ENCODE measurements around the gene MRPL28.

Gene MRPL28

DNA sequence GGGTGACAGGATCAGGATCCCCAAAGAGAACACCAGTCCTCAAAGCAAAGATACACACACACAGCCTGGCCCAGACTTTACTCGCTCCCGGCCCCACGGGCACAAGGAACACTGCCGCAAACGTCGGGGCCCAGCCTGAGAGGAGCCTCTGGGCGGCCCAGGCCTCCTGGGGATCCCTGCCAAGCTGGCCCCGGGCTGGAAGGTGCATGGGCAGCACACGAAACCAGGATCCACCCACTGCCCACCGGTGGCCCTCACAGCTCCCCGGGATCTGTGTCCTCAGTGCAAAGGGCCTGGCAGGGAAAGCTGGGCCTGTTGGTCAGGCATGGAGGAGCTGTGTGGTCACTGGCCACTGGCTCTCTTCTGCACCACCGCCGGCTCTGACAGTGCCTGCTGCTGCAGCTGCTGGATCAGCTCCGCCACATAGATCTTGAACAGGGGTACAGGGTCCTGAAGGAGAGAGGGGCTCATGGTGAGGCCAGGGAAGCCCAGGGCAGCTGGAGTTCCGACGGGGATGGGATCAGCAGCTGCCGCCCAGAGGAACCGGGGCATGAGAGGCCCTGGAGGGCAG, 2.9 kb downstream of the MRPL28 start:
- H4K20me1 ChIP-seq (ENCODE audit: control insufficient read depth, insufficient read depth, low read depth, low read length): no peaks in the 10 kb centered on the region
- H3K4me2 ChIP-seq (ENCODE audit: low read length): no peak overlapping the region
- H3K9me3 ChIP-seq (ENCODE audit: control insufficient read depth, insufficient read depth, low read length): no peaks in the 10 kb centered on the region
- peaks cover 5% of the 10 kb centered on the region for H3K79me2 ChIP-seq (ENCODE audit: control insufficient read depth, low read length)
- no peaks in the 10 kb centered on the region for H3K9me2 ChIP-seq (replicated peaks; ENCODE audit: control insufficient read depth, low read length)
- peaks cover 41% of the 10 kb centered on the region for H3K36me3 ChIP-seq (ENCODE audit: control insufficient read depth, low read length)
- H3F3A ChIP-seq (ENCODE audit: control insufficient read depth, insufficient read depth): no peaks in the 10 kb centered on the region
- peaks cover 17% of the 10 kb centered on the region for H3K4me1 ChIP-seq (ENCODE audit: control insufficient read depth, low read length)
- H3K4me3 ChIP-seq (ENCODE audit: low read length): no peak overlapping the region
- no peaks in the 10 kb centered on the region for H3K27me3 ChIP-seq (ENCODE audit: control insufficient read depth, low read length)
- no peak overlapping the region for H3K27ac ChIP-seq (ENCODE audit: low read depth, low read length)
- TF ChIP-seq EZH2phosphoT487 (IDR thresholded peaks at IDR 0.05; ENCODE audit: borderline replicate concordance, low read length): no peak
- TF ChIP-seq, protein P1, sequence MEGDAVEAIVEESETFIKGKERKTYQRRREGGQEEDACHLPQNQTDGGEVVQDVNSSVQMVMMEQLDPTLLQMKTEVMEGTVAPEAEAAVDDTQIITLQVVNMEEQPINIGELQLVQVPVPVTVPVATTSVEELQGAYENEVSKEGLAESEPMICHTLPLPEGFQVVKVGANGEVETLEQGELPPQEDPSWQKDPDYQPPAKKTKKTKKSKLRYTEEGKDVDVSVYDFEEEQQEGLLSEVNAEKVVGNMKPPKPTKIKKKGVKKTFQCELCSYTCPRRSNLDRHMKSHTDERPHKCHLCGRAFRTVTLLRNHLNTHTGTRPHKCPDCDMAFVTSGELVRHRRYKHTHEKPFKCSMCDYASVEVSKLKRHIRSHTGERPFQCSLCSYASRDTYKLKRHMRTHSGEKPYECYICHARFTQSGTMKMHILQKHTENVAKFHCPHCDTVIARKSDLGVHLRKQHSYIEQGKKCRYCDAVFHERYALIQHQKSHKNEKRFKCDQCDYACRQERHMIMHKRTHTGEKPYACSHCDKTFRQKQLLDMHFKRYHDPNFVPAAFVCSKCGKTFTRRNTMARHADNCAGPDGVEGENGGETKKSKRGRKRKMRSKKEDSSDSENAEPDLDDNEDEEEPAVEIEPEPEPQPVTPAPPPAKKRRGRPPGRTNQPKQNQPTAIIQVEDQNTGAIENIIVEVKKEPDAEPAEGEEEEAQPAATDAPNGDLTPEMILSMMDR (IDR thresholded peaks at IDR 0.05; ENCODE audit: low read depth, low read length, poor library complexity, severe bottlenecking): no peak

GRCh38 chr16:366476-366875, 3.9 kb downstream of the MRPL28 start:
- H4K20me1 ChIP-seq (ENCODE audit: control insufficient read depth, insufficient read depth, low read depth, low read length): 0 out of 2 replicates have a peak, but pooled peaks cover 5% of the 10 kb centered on the region
- no peaks in the 10 kb centered on the region for H3F3A ChIP-seq (ENCODE audit: control insufficient read depth, insufficient read depth)
- H3K9me2 ChIP-seq (replicated peaks; ENCODE audit: control insufficient read depth, low read length): no peaks in the 10 kb centered on the region
- H3K4me2 ChIP-seq (ENCODE audit: low read length): no peak overlapping the region
- H3K9me3 ChIP-seq (ENCODE audit: control insufficient read depth, insufficient read depth, low read length): no peaks in the 10 kb centered on the region
- peaks cover 16% of the 10 kb centered on the region for H3K4me1 ChIP-seq (ENCODE audit: control insufficient read depth, low read length)
- H3K79me2 ChIP-seq (ENCODE audit: control insufficient read depth, low read length): peaks cover 5% of the 10 kb centered on the region
- H3K4me3 ChIP-seq (ENCODE audit: low read length): no peak overlapping the region
- no peak overlapping the region for H3K27ac ChIP-seq (ENCODE audit: low read depth, low read length)
- TF ChIP-seq EZH2phosphoT487 (IDR thresholded peaks at IDR 0.05; ENCODE audit: borderline replicate concordance, low read length): no peak
- TF ChIP-seq, protein P1 (IDR thresholded peaks at IDR 0.05; ENCODE audit: low read depth, low read length, poor library complexity, severe bottlenecking): no peak
- H3K27me3 ChIP-seq (ENCODE audit: control insufficient read depth, low read length): no peaks in the 10 kb centered on the region
- peaks cover 32% of the 10 kb centered on the region for H3K36me3 ChIP-seq (ENCODE audit: control insufficient read depth, low read length)

DNA sequence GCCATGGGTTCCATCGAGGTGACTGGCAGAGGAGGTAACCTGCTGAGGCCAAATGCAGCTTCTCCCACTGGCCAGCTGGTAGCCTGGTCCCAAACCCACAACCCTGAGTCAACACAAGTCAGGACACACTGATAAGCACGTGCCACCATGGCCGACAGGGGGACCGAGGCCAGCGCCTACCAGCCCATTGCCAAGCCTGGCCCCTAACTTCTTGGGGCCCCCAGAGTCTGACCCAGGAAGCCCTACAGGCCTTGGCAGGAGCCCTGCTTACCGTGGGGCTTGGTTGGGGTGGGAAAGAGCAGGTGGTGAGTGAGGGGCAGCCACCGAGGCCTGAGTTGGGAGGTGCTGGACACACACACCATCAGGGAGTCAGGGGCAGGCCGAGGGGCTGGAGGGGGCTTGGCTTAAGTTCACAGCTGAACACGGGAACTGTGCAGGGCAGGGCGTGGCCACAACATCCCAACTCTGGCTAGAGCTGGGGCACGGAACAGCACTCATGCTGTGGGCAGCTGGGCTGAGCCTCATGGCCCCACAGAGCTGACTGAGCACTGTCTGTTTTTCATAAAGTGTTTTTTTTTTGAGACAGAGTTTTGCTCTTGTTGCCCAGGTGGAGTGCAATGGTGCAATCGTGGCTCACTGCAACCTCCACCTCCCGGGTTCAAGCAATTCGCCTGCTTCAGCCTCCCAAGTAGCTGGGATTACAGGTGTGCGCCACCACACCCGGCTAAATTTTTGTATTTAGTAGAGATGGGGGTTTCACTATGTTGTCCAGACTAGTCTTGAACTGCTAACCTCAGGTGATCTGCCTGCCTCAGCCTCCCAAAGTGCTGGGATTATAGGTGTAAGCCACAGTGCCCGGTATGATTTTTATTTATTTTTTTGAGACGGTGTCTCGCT, 5.5 kb downstream of the MRPL28 start:
- 0 out of 2 replicates have a peak, but pooled peaks cover 5% of the 10 kb centered on the region for H4K20me1 ChIP-seq (ENCODE audit: control insufficient read depth, insufficient read depth, low read depth, low read length)
- no peaks in the 10 kb centered on the region for H3F3A ChIP-seq (ENCODE audit: control insufficient read depth, insufficient read depth)
- peaks cover 29% of the 10 kb centered on the region for H3K36me3 ChIP-seq (ENCODE audit: control insufficient read depth, low read length)
- H3K27me3 ChIP-seq (ENCODE audit: control insufficient read depth, low read length): no peaks in the 10 kb centered on the region
- no peak overlapping the region for H3K27ac ChIP-seq (ENCODE audit: low read depth, low read length)
- no peak for TF ChIP-seq EZH2phosphoT487 (IDR thresholded peaks at IDR 0.05; ENCODE audit: borderline replicate concordance, low read length)
- TF ChIP-seq, protein P1 (IDR thresholded peaks at IDR 0.05; ENCODE audit: low read depth, low read length, poor library complexity, severe bottlenecking): no peak
- peaks cover 3% of the 10 kb centered on the region for H3K79me2 ChIP-seq (ENCODE audit: control insufficient read depth, low read length)
- no peaks in the 10 kb centered on the region for H3K9me3 ChIP-seq (ENCODE audit: control insufficient read depth, insufficient read depth, low read length)
- no peak overlapping the region for H3K4me2 ChIP-seq (ENCODE audit: low read length)
- H3K9me2 ChIP-seq (replicated peaks; ENCODE audit: control insufficient read depth, low read length): no peaks in the 10 kb centered on the region
- H3K4me1 ChIP-seq (ENCODE audit: control insufficient read depth, low read length): peaks cover 4% of the 10 kb centered on the region
- H3K4me3 ChIP-seq (ENCODE audit: low read length): no peak overlapping the region

Measured in DOHH2 (cell line).